SK-N-SH (cell line): ENCODE data around the gene RBM28. TPM values are rescaled to one million over a fixed set of nuclear protein-coding genes. Genes with fewer than 3 reads are reported as not detected.

Experiments used
- CTCF ChIA-PET: fragments of 300-600, 350-600 bp; formaldehyde crosslinking; extraction: SDS; loops from one replicate; lab custom pipeline; 2021; lab: Yijun Ruan, JAX
- POLR2A ChIA-PET: fragments of 350-600 bp; sonication (Branson Sonifier 250); formaldehyde crosslinking; extraction: SDS; loops from one replicate; lab custom pipeline; 2020; ENCODE audit warnings: antibody characterized with exemption, inconsistent platforms; lab: Yijun Ruan, JAX
- DNase-seq: peaks from one replicate; pipeline ENCODE4 v3.0.0; 2012
- H2AFZ ChIP-seq: fragments of 200-600 bp; sonication (generic); 2 replicates; pipeline ENCODE4 v1.8.1; 2016; ENCODE audit warnings: antibody characterized with exemption, mild to moderate bottlenecking, low read depth
- H3F3A ChIP-seq: fragments of 200-600 bp; sonication (generic); replicated peaks from 2 replicates; pipeline ENCODE3; 2016; ENCODE audit warnings: antibody characterized with exemption, mild to moderate bottlenecking; ENCODE audit not compliant: insufficient read depth
- H3K27ac ChIP-seq, 2 experiments: fragments of 200-500 bp in 1 of 2; fragments of 200-600 bp in 1 of 2; sonication (Bioruptor generic) in 1 of 2; sonication (generic), shearing (Covaris generic) in 1 of 2; 2 replicates each; pipeline versions ENCODE4 v1.5.1 to v1.6.1; 2014 to 2016; ENCODE audit warnings: low read depth in 2 of 2, inconsistent platforms in 1 of 2, low read length in 1 of 2, mild to moderate bottlenecking in 1 of 2, mixed read lengths in 1 of 2
- H3K27me3 ChIP-seq: fragments of 200-600 bp; sonication (generic), shearing (Covaris generic); 2 replicates; pipeline ENCODE4 v1.6.1; 2016; ENCODE audit warnings: mixed run types; ENCODE audit not compliant: insufficient read depth
- H3K36me3 ChIP-seq, 2 experiments: fragments of 200-500 bp in 1 of 2; fragments of 200-600 bp in 1 of 2; sonication (Bioruptor generic) in 1 of 2; sonication (generic) in 1 of 2; replicated peaks in 1 of 2; 2 replicates each; pipeline versions ENCODE3 to v1.5.1; 2014 to 2016; ENCODE audit warnings: low read length in 1 of 2, mild to moderate bottlenecking in 1 of 2; ENCODE audit not compliant: insufficient read depth in 2 of 2, control insufficient read depth in 1 of 2
- H3K4me1 ChIP-seq, 2 experiments: fragments of 200-500 bp in 1 of 2; fragments of 200-600 bp in 1 of 2; sonication (Bioruptor generic) in 1 of 2; sonication (generic), shearing (Covaris generic) in 1 of 2; 2 replicates each; pipeline versions ENCODE4 v1.5.1 to v1.6.1; 2014 to 2016; ENCODE audit warnings: low read depth in 1 of 2, low read length in 1 of 2, mixed run types in 1 of 2; ENCODE audit not compliant: insufficient read depth in 2 of 2, control insufficient read depth in 1 of 2
- H3K4me2 ChIP-seq: fragments of 200-600 bp; sonication (generic), shearing (Covaris generic); 2 replicates; pipeline ENCODE4 v1.6.1; 2017; ENCODE audit warnings: mixed run types
- H3K4me3 ChIP-seq, 2 experiments: fragments of 200-500 bp in 1 of 2; fragments of 200-600 bp in 1 of 2; sonication (Bioruptor generic) in 1 of 2; sonication (generic), shearing (Covaris generic) in 1 of 2; 2 replicates each; pipeline versions ENCODE4 v1.5.1 to v1.8.1; 2014 to 2016; ENCODE audit warnings: low read depth in 2 of 2, inconsistent platforms in 1 of 2, low read length in 1 of 2, mild to moderate bottlenecking in 1 of 2, mixed read lengths in 1 of 2, moderate library complexity in 1 of 2
- H3K79me2 ChIP-seq: fragments of 200-600 bp; sonication (generic); 2 replicates; pipeline ENCODE4 v1.8.1; 2017; ENCODE audit warnings: mild to moderate bottlenecking; ENCODE audit not compliant: insufficient read depth
- H3K9ac ChIP-seq: fragments of 200-600 bp; sonication (generic); 2 replicates; pipeline ENCODE4 v1.6.1; 2017; ENCODE audit warnings: mixed run types
- H3K9me2 ChIP-seq: fragments of 200-600 bp; sonication (generic); 2 replicates; pipeline ENCODE4 v1.6.1; 2017; ENCODE audit warnings: mixed run types
- H3K9me3 ChIP-seq: fragments of 200-600 bp; sonication (generic); 2 replicates; pipeline ENCODE4 v1.6.1; 2017; ENCODE audit warnings: mixed run types, mild to moderate bottlenecking, moderate library complexity
- H4K20me1 ChIP-seq: fragments of 200-600 bp; sonication (generic); 2 replicates; pipeline ENCODE4 v1.6.1; 2017; ENCODE audit warnings: mild to moderate bottlenecking, mixed run types; ENCODE audit not compliant: insufficient read depth
- CTCF ChIP-seq: fragments of 200-600 bp; sonication (generic); IDR thresholded peaks from 2 replicates; pipeline ENCODE4 v1.6.1; 2017; ENCODE audit warnings: antibody characterized with exemption, mild to moderate bottlenecking, moderate library complexity
- GABPA ChIP-seq: IDR thresholded peaks from 2 replicates; pipeline ENCODE4 v1.4.0; 2012; ENCODE audit warnings: low read depth, mild to moderate bottlenecking
- IRF3 ChIP-seq: fragments of 150-350 bp; IDR thresholded peaks from 2 replicates; pipeline ENCODE4 v1.6.1; 2016; ENCODE audit warnings: mild to moderate bottlenecking, low read depth, low read length
- MAX ChIP-seq: IDR thresholded peaks from 2 replicates; pipeline ENCODE4 v1.4.0; 2012; ENCODE audit warnings: low read depth
- MEF2A ChIP-seq: IDR thresholded peaks from 2 replicates; pipeline ENCODE4 v1.4.0; 2012; ENCODE audit warnings: low read depth, borderline replicate concordance
- NRF1 ChIP-seq: IDR thresholded peaks from 2 replicates; pipeline ENCODE4 v1.6.1; 2012; ENCODE audit warnings: low read depth, mild to moderate bottlenecking, low read length
- POLR2AphosphoS5 ChIP-seq: IDR thresholded peaks from 2 replicates; pipeline ENCODE4 v1.6.1; 2012; ENCODE audit warnings: low read depth, low read length
- RAD21 ChIP-seq: IDR thresholded peaks from 2 replicates; pipeline ENCODE4 v1.6.1; 2012; ENCODE audit warnings: mild to moderate bottlenecking, low read length
- RCOR1 ChIP-seq: fragments of 150-350 bp; IDR thresholded peaks from 2 replicates; pipeline ENCODE4 v1.6.1; 2017; ENCODE audit warnings: antibody characterized with exemption, low read length
- REST ChIP-seq: IDR thresholded peaks from 2 replicates; pipeline ENCODE4 v1.6.1; 2012; ENCODE audit warnings: mild to moderate bottlenecking, low read depth, low read length, moderate library complexity
- USF1 ChIP-seq: IDR thresholded peaks from 2 replicates; pipeline ENCODE4 v1.4.0; 2012; ENCODE audit warnings: low read depth, borderline replicate concordance
- YY1 ChIP-seq: IDR thresholded peaks from 2 replicates; pipeline ENCODE4 v1.4.0; 2012; ENCODE audit warnings: low read depth, mild to moderate bottlenecking
- WGBS: methylation state at CpG from one replicate; pipeline ENCODE4 v1.1.6; 2017; ENCODE audit warnings: low lambda C conversion rate; 5-methylcytosine and 5-hydroxymethylcytosine counted together
- polyA plus RNA-seq, 3 experiments: library from polyadenylated mRNA; depleted of rRNA; stranded (reverse); fragments of >200 nt; gene quantifications; 2 replicates each; pipeline ENCODE4 v1.2.3, GENCODE V29; 2012

RBM28 gene
- polyA plus RNA-seq, 1 of the 3 experiments (the other 2 are of a cell fraction) = 29.1 TPM

GRCh38 chr7:128365432-128365831 is 21.7 kb upstream of the RBM28 start:
- Histone ChIP-seq H2AFZ (no peak overlapping the region), H3K4me1 (peaks cover 0 to 33% of the 10 kb centered on the region in 2 experiments; a peak in 2 of 4 replicates), H3K9me3 (no peaks in the 10 kb centered on the region), H3F3A (peaks cover 5% of the 10 kb centered on the region), H3K4me3 (no peak overlapping the region), H3K27ac (peak overlapping the region in 1 of 2 experiments; percentile 100; a peak in 1 of 4 replicates), H3K4me2 (no peak overlapping the region), H4K20me1 (no peaks in the 10 kb centered on the region), H3K9ac (no peak overlapping the region), H3K79me2 (no peaks in the 10 kb centered on the region), H3K36me3 (no peaks in the 10 kb centered on the region), H3K27me3 (peaks cover 40% of the 10 kb centered on the region), H3K9me2 (no peaks in the 10 kb centered on the region)
- TF ChIP-seq RCOR1 = no peak
- TF ChIP-seq USF1 = no peak
- no peak for TF ChIP-seq MAX
- no peak for TF ChIP-seq YY1
- TF ChIP-seq NRF1 = no peak
- TF ChIP-seq IRF3 = no peak
- TF ChIP-seq RAD21 = no peak
- TF ChIP-seq MEF2A = no peak
- TF ChIP-seq POLR2AphosphoS5 = no peak
- TF ChIP-seq GABPA = no peak
- TF ChIP-seq CTCF = no peak
- no peak for TF ChIP-seq REST
- WGBS = 68% methylated on average over 2 of the region's 2 CpGs
- ChIA-PET POLR2A (no interaction called here), CTCF (interaction anchor here (1.1 to 20.2 kb wide), 6 partner anchors 18 to 60 kb away, joined by 3 to 493 read pairs (median 14); partner anchors contain the start of gene RBM28)
- no peak for DNase-seq
